CD4-positive, alpha-beta T cell treated with Interleukin-21 for 1 hour (primary cell): ENCODE measurements around the gene RAB3IL1.

Experiments
- DNase-seq: peaks from one replicate; pipeline ENCODE4 v3.0.0-alpha.2; 2020

The RAB3IL1 gene

GRCh38 chr11:61918251-61918937 lies 1.0 kb upstream of the RAB3IL1 start:
- DNase-seq, result no peak

- no peak for DNase-seq
Measured at GRCh38 chr11:61916737-61917333, 531 bp downstream of the RAB3IL1 start.

GRCh38 chr11:61914471-61915171 lies 2.7 kb downstream of the RAB3IL1 start:
- no peak for DNase-seq

- DNase-seq, result no peak
Measured at GRCh38 chr11:61913699-61914395, 3.5 kb downstream of the RAB3IL1 start.

GRCh38 chr11:61912991-61913698 lies 4.2 kb downstream of the RAB3IL1 start:
- DNase-seq, result no peak

- DNase-seq, result peak; percentile 23
Measured at GRCh38 chr11:61912530-61912898, 4.9 kb downstream of the RAB3IL1 start.

GRCh38 chr11:61911701-61912529 lies 5.5 kb downstream of the RAB3IL1 start:
- no peak for DNase-seq

GRCh38 chr11:61911128-61911700 lies 6.2 kb downstream of the RAB3IL1 start:
- no peak for DNase-seq

- DNase-seq, result no peak
Measured at GRCh38 chr11:61910187-61911127, 6.9 kb downstream of the RAB3IL1 start.

GRCh38 chr11:61908730-61909316 lies 8.5 kb downstream of the RAB3IL1 start:
- DNase-seq, result no peak

GRCh38 chr11:61907871-61908729 lies 9.3 kb downstream of the RAB3IL1 start:
- no peak for DNase-seq

GRCh38 chr11:61907282-61907681 lies 10.1 kb downstream of the RAB3IL1 start:
- DNase-seq, result no peak

- no peak for DNase-seq
Measured at GRCh38 chr11:61906522-61906909, 10.8 kb downstream of the RAB3IL1 start.

GRCh38 chr11:61905801-61906521 lies 11.4 kb downstream of the RAB3IL1 start:
- no peak for DNase-seq

GRCh38 chr11:61905067-61905696 lies 12.2 kb downstream of the RAB3IL1 start:
- no peak for DNase-seq

GRCh38 chr11:61904539-61905048 lies 12.8 kb downstream of the RAB3IL1 start:
- no peak for DNase-seq

GRCh38 chr11:61903845-61904244 lies 13.5 kb downstream of the RAB3IL1 start:
- no peak for DNase-seq

- DNase-seq, result no peak
Measured at GRCh38 chr11:61902313-61902712, 15.1 kb downstream of the RAB3IL1 start.
